B cell (primary cell): ENCODE results near the gene IDH3A. TPM values are rescaled to one million over a fixed set of nuclear protein-coding genes. Genes with fewer than 3 reads are reported as not detected.

Experiments used
- ATAC-seq: fragments of 200-7000 bp; cut with Tn5 transposase; one replicate; pipeline ENCODE4 v1.10.0; 2021; ENCODE audit warnings: low read depth, mild to moderate bottlenecking, moderate number of reproducible peaks, moderate library complexity
- CTCF ChIA-PET: fragments of 350-600 bp; sonication (Branson Sonifier 250); formaldehyde crosslinking; loops from one replicate; lab custom pipeline; 2021; ENCODE audit warnings: antibody characterized with exemption, inconsistent platforms; lab: Charles Lee
- POLR2A ChIA-PET: fragments of 350-600 bp; sonication (Branson Sonifier 250); formaldehyde crosslinking; loops from one replicate; lab custom pipeline; 2021; ENCODE audit warnings: antibody characterized with exemption; lab: Charles Lee
- DNase-seq: peaks from one replicate; pipeline ENCODE4 v3.0.0; 2013
- H2AFZ ChIP-seq: 2 replicates; pipeline ENCODE4 v1.6.1; 2012; ENCODE audit warnings: mild to moderate bottlenecking, low read depth, low read length; ENCODE audit not compliant: insufficient read depth, poor library complexity, severe bottlenecking
- H3K27ac ChIP-seq, 2 donors: 1 replicate in 1 of 2; 2 replicates in 1 of 2; pipeline ENCODE4 v1.5.1; 2012 to 2013; ENCODE audit warnings: low read length in 2 of 2, mild to moderate bottlenecking in 2 of 2, moderate library complexity in 1 of 2
- H3K27me3 ChIP-seq, 4 experiments: fragments of 200-600 bp in 1 of 4; sonication (generic) in 1 of 4; replicated peaks in 1 of 4; 1 replicate in 2 of 4; 2 replicates in 2 of 4; pipeline versions ENCODE4 v1.6.1 to v1.7.0; 2013 to 2016; ENCODE audit warnings: low read length in 3 of 4, mild to moderate bottlenecking in 2 of 4, mixed read lengths in 1 of 4, moderate library complexity in 1 of 4; ENCODE audit not compliant: insufficient read depth in 4 of 4, control insufficient read depth in 3 of 4; ENCODE audit errors: control extremely low read depth in 1 of 4
- H3K36me3 ChIP-seq, 2 experiments: replicated peaks in 1 of 2; 1 replicate in 1 of 2; 2 replicates in 1 of 2; pipeline versions ENCODE4 v1.6.1 to v1.7.1; 2013; ENCODE audit warnings: low read length in 1 of 2; ENCODE audit not compliant: insufficient read depth in 2 of 2, control insufficient read depth in 1 of 2; ENCODE audit errors: control extremely low read depth in 1 of 2, extremely low read depth in 1 of 2
- H3K4me1 ChIP-seq, 2 donors: fragments of 200-600 bp in 1 of 2; sonication (generic) in 1 of 2; 1 replicate in 1 of 2; 2 replicates in 1 of 2; pipeline versions ENCODE4 v1.5.1 to v1.6.1; 2013 to 2017; ENCODE audit warnings: low read length in 2 of 2; ENCODE audit not compliant: control insufficient read depth in 2 of 2, insufficient read depth in 2 of 2
- H3K4me2 ChIP-seq: replicated peaks from 2 replicates; pipeline ENCODE3; 2012; ENCODE audit warnings: mild to moderate bottlenecking, low read depth, low read length; ENCODE audit not compliant: poor library complexity, severe bottlenecking
- H3K4me3 ChIP-seq, 5 experiments: fragments of 200-600 bp in 1 of 5; sonication (generic) in 1 of 5; 1 replicate in 3 of 5; 2 replicates in 2 of 5; pipeline versions ENCODE4 v1.5.1 to v1.7.0; 2011 to 2016; ENCODE audit warnings: low read length in 4 of 5, mild to moderate bottlenecking in 4 of 5, low read depth in 2 of 5, control low read depth in 1 of 5, moderate library complexity in 1 of 5; ENCODE audit not compliant: insufficient read depth in 1 of 5; ENCODE audit errors: control extremely low read depth in 1 of 5, extremely low read depth in 1 of 5
- H3K79me2 ChIP-seq: fragments of 200-600 bp; sonication (generic); one replicate; pipeline ENCODE4 v1.6.0; 2016; ENCODE audit warnings: low read length; ENCODE audit not compliant: control insufficient read depth, insufficient read depth
- H3K9ac ChIP-seq: fragments of 200-600 bp; sonication (generic); 2 replicates; pipeline ENCODE4 v1.6.1; 2017; ENCODE audit warnings: mild to moderate bottlenecking, low read length, moderate library complexity
- H3K9me3 ChIP-seq, 3 donors: one replicate each; pipeline versions ENCODE4 v1.6.1 to v1.7.1; 2013; ENCODE audit warnings: low read length in 2 of 3; ENCODE audit not compliant: control insufficient read depth in 2 of 3, insufficient read depth in 1 of 3; ENCODE audit errors: control extremely low read depth in 1 of 3
- H4K20me1 ChIP-seq: 2 replicates; pipeline ENCODE4 v1.6.0; 2012; ENCODE audit warnings: mild to moderate bottlenecking, low read length; ENCODE audit not compliant: insufficient read depth, control insufficient read depth, poor library complexity, severe bottlenecking
- H3K27ac Mint-ChIP-seq: one replicate; pipeline ENCODE4 v1.8.0; 2021; ENCODE audit warnings: mixed read lengths
- H3K27me3 Mint-ChIP-seq: one replicate; pipeline ENCODE4 v1.8.0; 2021; ENCODE audit warnings: mixed read lengths
- H3K4me1 Mint-ChIP-seq: one replicate; pipeline ENCODE4 v1.8.0; 2021; ENCODE audit warnings: mixed read lengths
- H3K4me3 Mint-ChIP-seq: one replicate; pipeline ENCODE4 v1.8.0; 2021; ENCODE audit warnings: mixed read lengths
- H3K9me3 Mint-ChIP-seq: one replicate; pipeline ENCODE4 v1.8.0; 2022; ENCODE audit warnings: mixed read lengths; ENCODE audit not compliant: insufficient read depth
- CTCF ChIP-seq: fragments of 200-600 bp; IDR thresholded peaks from one replicate; pipeline ENCODE4 v1.8.0; 2022; ENCODE audit warnings: antibody characterized with exemption, mild to moderate bottlenecking
- EZH2 ChIP-seq: IDR thresholded peaks from 2 replicates; pipeline ENCODE4 v1.6.1; 2012; ENCODE audit warnings: borderline replicate concordance, low read depth, mild to moderate bottlenecking, moderate library complexity, low read length; ENCODE audit not compliant: insufficient read depth, poor library complexity, severe bottlenecking
- WGBS: methylation state at CpG from one replicate; pipeline ENCODE4 v1.1.5; 2013; ENCODE audit warnings: missing lambda C conversion rate; ENCODE audit not compliant: insufficient coverage; 5-methylcytosine and 5-hydroxymethylcytosine counted together
- intact Hi-C: fragments of 100-400 bp; cut with micrococcal nuclease; formaldehyde crosslinking; loops from one replicate; pipeline ENCODE4 v1.10.0; 2022
- polyA plus RNA-seq: library from polyadenylated mRNA; depleted of rRNA; stranded (reverse); fragments of >200 nt; gene quantifications from 2 replicates; pipeline ENCODE4 v1.2.3, GENCODE V29; 2012
- total RNA-seq, 2 donors: library from RNA; stranded (reverse); fragments of 120-200 nt in 1 of 2; gene quantifications; 1 replicate in 1 of 2; 2 replicates in 1 of 2; pipeline versions ENCODE4 v1.2.3 to v1.2.4, GENCODE V29; 2013 to 2022

Gene IDH3A
- total and polyA plus RNA-seq, 2 donors (not counting 1 experiment from before 2014, with no cell fraction given), result 39.7 to 71.7 TPM

GRCh38 chr15:78120523-78120922, 28.6 kb upstream of the IDH3A start:
- no peak for DNase-seq
- Histone ChIP-seq H3K9ac (no peak overlapping the region), H4K20me1 (no peaks in the 10 kb centered on the region), H2AFZ (no peak overlapping the region), H3K79me2 (no peaks in the 10 kb centered on the region), H3K9me3 (no peaks in the 10 kb centered on the region), H3K4me1 (no peaks in the 10 kb centered on the region), H3K4me2 (no peak overlapping the region), H3K4me3 (no peak overlapping the region), H3K27me3 (no peaks in the 10 kb centered on the region), H3K27ac (no peak overlapping the region), H3K36me3 (no peaks in the 10 kb centered on the region)
- TF ChIP-seq EZH2 (no peak), CTCF (no peak)
- ChIA-PET CTCF (interaction anchor here (1.4 kb wide), 1 partner anchor 75 kb away, joined by 7 read pairs; no protein-coding TSS in a partner anchor), POLR2A (no interaction called here)
- Mint-ChIP-seq H3K27me3 (no peaks in the 10 kb centered on the region), H3K4me1 (no peaks in the 10 kb centered on the region), H3K9me3 (no peaks in the 10 kb centered on the region), H3K4me3 (no peak overlapping the region), H3K27ac (no peak overlapping the region)
- intact Hi-C loops, result no loop called here
- no peak for ATAC-seq
- 80% methylated on average over 1 of the region's 5 CpGs for WGBS

- ATAC-seq, result no peak
- Histone ChIP-seq H3K36me3 (no peaks in the 10 kb centered on the region), H3K4me3 (no peak overlapping the region), H3K79me2 (no peaks in the 10 kb centered on the region), H3K4me1 (no peaks in the 10 kb centered on the region), H3K27ac (no peak overlapping the region), H2AFZ (no peak overlapping the region), H3K4me2 (no peak overlapping the region), H4K20me1 (no peaks in the 10 kb centered on the region), H3K27me3 (no peaks in the 10 kb centered on the region), H3K9ac (no peak overlapping the region), H3K9me3 (no peaks in the 10 kb centered on the region)
- ChIA-PET CTCF (interaction anchor here (0.9 to 15.2 kb wide), 4 partner anchors 13 to 72 kb away, joined by 3 to 322 read pairs (median 42); no protein-coding TSS in a partner anchor), POLR2A (no interaction called here)
- Mint-ChIP-seq H3K27ac (no peak overlapping the region), H3K4me1 (peaks cover 1% of the 10 kb centered on the region), H3K9me3 (no peaks in the 10 kb centered on the region), H3K4me3 (no peak overlapping the region), H3K27me3 (no peaks in the 10 kb centered on the region)
- WGBS, result 100% methylated on average over 1 of the region's 3 CpGs
- intact Hi-C loops, result no loop called here
- TF ChIP-seq CTCF, result no peak
- TF ChIP-seq EZH2, result no peak
- no peak for DNase-seq
Measured at GRCh38 chr15:78125267-78125666, 23.9 kb upstream of the IDH3A start.
